HG02759 (cell line): Measurements from ENCODE around the gene VWA5A.
"Not testable (repeated sequence)": the region's sequence is repeated elsewhere in the genome, so short reads cannot be mapped to it uniquely, and the experiment has no call there.

ENCODE experiments used
- ATAC-seq: cut with Tn5 transposase; IDR thresholded peaks from one replicate; pipeline ENCODE4 v1.9.1; 2021; ENCODE audit warnings: mild to moderate bottlenecking, moderate library complexity; ENCODE audit not compliant: unreplicated experiment

Gene VWA5A

DNA sequence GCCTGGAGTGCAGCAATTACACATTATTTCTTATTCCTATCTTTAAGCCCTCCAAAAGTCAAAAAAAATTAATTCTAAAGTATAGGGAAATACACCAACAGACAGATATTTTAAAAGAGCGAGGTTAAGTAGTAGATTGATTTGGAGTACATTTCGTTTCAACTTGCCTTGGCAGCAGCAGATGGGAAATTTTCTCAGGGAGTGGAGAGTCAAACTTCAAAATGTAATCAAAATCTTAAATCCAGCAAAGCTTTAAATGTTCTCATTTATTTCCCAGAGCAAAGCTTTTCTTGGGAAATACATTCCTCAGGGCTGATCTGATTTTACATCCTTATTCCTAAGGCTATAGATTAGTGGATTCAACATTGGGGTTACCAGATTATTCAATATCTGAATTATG is 21.9 kb upstream of the VWA5A start:
- ATAC-seq = no peak

GRCh38 chr11:124094731-124095130 is 20.5 kb upstream of the VWA5A start:
- ATAC-seq = no peak

DNA sequence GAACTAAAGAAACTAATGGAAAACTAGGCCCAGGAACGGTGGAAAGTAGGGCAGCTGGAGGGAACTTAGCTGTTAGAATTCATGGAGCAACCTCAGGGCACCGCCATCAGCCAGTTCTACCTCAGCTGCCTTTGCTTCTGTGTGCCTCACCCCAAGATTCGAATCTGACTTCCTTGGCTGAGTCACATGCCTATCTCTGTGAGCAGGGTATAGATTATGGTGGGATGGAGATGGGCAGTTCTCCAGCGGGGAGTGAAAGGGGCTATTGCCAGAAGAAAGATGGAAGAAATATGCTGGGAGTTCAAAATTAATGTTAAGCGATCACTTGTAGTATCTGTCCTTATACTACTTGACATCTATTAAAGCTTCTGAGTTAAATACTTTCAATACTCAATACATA is 18.9 kb upstream of the VWA5A start:
- no peak for ATAC-seq

DNA sequence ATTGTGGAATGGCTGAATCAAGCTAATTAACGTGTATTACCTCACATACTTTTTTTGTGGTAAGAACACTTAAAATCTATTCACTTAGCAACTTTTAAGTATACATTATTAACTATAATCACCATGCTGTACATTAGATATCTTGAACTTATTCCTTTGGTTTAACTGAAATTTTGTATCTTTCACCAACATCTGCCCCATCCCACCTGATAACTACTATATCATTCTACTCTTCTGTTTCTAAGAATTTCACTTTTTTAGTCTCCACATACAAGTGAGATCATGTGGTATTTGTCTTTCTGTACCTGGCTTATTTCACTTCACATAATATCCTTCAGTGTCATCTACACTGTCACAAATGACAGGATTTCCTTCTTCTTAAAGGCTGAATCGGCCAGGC is 17.1 kb upstream of the VWA5A start:
- no peak for ATAC-seq

DNA sequence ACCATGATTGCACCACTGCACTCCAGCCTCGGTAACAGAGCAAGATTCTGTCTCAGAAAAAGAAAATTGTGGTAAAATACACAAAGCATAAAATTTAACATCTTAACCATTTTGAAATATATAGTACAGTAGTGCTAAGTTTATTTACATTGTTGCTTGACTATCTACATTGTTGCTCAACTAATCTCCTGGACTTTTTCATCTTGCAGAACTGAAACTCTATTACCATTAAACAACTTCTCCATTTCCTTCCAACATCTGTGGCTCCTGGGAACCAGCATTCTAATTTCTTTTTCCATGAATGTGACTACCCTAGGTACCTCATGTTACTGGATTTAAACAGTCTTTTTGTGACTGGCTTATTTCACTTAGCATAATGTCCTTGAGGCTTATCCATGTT is 13.5 kb upstream of the VWA5A start:
- ATAC-seq = no peak

- peak; percentile 65 for ATAC-seq
Measured at GRCh38 chr11:124108156-124108555, 7.1 kb upstream of the VWA5A start.

GRCh38 chr11:124109377-124109776 is 5.9 kb upstream of the VWA5A start:
- no peak for ATAC-seq

DNA sequence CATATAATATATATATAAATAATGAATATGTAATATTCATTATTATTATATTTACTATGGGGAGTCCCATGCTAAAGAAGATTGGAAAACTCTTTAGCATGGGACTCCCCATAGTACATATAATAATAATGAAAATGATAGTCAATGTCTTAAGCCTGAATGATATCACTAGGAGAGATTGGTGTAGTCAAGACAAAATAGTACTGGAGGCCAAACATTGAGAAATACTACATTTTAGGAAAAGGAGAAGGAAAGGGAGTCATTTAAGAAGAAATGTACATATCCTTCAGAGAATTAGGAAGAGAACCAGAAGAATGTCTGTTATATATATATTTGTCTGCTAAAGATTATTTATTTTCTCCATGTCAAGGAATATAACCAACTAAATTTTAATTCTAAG is 5.0 kb upstream of the VWA5A start:
- ATAC-seq = no peak

- no peak for ATAC-seq
Measured at GRCh38 chr11:124113890-124114289, 1.4 kb upstream of the VWA5A start.

DNA sequence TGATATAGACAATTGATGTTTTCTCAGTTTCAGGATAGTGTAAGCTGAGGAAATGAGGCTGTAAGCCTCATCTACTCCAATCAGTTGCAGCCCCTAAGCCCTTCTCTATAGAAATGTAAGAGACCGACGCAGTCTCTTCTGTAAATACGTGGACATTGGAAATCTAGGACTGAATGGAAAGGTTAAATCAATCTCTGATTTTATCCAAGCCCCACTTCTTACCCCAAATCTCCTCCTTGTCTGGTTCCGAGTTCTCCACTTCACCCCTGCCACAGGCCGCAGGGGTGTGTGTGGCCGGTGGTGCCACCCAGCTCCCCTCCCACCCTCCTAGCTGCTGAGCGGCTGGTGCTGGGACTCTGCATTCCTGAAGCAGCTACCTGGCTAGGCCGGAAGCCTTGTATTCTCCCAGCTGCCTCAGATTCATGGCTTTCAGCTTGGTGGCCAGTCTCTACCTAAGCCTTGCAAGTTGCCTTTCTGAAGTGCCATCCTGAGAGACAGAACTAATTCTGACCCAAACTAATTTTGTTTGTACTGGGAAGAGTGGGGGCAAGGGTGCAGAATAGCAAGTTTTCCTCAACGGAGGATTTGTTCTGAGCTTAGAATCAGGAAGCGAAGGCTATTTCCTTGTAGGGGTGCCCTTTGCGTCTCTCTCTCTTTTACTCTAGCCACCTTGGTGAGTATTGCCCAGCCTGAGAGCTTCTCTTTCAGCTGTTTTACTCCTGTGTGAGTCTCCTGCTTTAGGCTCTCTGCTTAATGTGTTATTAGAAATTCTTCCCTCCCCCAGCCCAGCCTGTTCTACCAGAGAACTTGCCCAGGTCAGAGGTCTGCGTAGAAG is 749 bp downstream of the VWA5A start:
- peak; percentile 37 for ATAC-seq

DNA sequence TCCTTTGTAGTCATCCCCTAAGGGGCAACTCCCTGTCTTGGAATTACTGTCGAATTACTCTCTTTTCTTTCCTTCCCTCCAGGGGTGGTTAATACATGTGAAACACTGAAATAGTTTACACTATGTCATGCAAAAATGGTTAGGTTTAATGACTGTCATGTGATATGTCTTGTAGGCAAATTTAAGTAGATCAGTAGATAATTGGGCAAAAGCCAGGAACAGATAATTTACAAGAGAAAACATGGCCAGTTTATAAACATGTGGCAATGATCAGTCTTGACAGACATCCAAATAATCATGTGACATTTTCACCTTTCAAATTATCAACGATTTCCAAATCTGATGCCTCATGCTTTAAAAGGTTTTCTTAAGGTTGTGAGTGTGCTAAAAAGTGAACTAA is 3.9 kb downstream of the VWA5A start:
- no peak for ATAC-seq

GRCh38 chr11:124120891-124121290 is 5.6 kb downstream of the VWA5A start:
- ATAC-seq = no peak

GRCh38 chr11:124122123-124122522 is 6.9 kb downstream of the VWA5A start:
- no peak for ATAC-seq

- ATAC-seq = no peak
Measured at GRCh38 chr11:124123622-124124021, 8.4 kb downstream of the VWA5A start.

GRCh38 chr11:124127134-124127533 is 11.9 kb downstream of the VWA5A start:
- ATAC-seq = not testable (repeated sequence)

GRCh38 chr11:124143034-124143433 is 27.8 kb downstream of the VWA5A start:
- ATAC-seq = no peak

- ATAC-seq = no peak
Measured at GRCh38 chr11:124147951-124148350, 32.7 kb downstream of the VWA5A start.

GRCh38 chr11:124150684-124151083 is 35.4 kb downstream of the VWA5A start:
- ATAC-seq = no peak

GRCh38 chr11:124152770-124153407 is 37.6 kb downstream of the VWA5A start:
- no peak for ATAC-seq

DNA sequence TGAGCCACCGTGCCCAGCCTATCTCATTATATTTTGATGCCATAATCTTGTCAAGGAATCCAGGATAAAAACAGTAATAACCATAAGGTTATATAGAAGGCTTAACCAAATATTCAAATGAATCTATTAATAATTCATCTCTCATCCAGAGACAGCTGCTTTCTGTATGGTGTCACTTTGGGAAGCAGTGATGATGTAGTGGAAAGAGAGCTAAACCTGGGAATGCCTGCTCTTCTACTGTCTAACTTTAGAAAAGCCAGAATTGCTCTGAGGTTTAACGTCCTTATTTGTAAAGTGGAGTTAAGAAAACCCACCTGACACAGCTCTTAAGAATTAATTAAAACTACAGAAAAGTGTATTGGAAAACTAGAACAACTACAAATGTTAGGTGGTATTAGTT is 38.6 kb downstream of the VWA5A start:
- no peak for ATAC-seq

DNA sequence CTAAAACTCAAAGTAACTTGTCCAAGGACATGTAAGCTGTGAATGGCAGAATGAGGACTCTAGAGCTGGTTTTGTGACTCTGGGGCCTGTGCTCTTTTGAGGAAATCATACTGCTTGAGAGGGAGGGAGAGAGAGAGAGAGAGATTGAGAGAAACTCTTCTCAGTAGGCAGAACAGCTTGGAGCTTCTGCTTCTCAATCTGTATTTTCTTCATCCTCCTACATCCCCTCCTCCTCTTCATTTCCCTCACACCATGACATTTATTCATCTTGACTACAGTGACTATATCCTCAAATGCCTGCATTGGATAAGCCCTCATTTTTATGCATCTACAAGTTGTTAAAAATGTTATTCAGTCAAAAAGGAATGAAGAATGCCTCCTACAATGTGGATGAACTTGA is 44.2 kb downstream of the VWA5A start:
- no peak for ATAC-seq

GRCh38 chr11:124160986-124161385 is 45.7 kb downstream of the VWA5A start:
- no peak for ATAC-seq

GRCh38 chr11:124167826-124168231 is 52.6 kb downstream of the VWA5A start:
- ATAC-seq = no peak
